Activated CD4-positive, alpha-beta T cell treated with anti-CD3 and anti-CD28 coated beads, Interleukin-2, amount 10 ng/mL, durations not matched to agents 7 days and 5 days (primary cell): ENCODE measurements around the gene MUS81. TPM values are rescaled to one million over a fixed set of nuclear protein-coding genes. Genes with fewer than 3 reads are reported as not detected.
A peak's percentile ranks its signal among the peaks of the same experiment; 100 is the strongest.

Source experiments
- CTCF ChIA-PET: fragments of 350-600 bp; sonication (Branson Sonifier 250); formaldehyde crosslinking; loops from one replicate; lab custom pipeline; 2021; ENCODE audit warnings: antibody characterized with exemption; lab: Charles Lee
- POLR2A ChIA-PET: fragments of 350-600 bp; sonication (Branson Sonifier 250); formaldehyde crosslinking; loops from one replicate; lab custom pipeline; 2021; ENCODE audit warnings: antibody characterized with exemption; lab: Charles Lee
- DNase-seq: peaks from one replicate; pipeline ENCODE4 v3.0.0-alpha.2; 2020
- H3K27ac Mint-ChIP-seq: one replicate; pipeline ENCODE4 v1.8.0; 2021; ENCODE audit warnings: mild to moderate bottlenecking, moderate library complexity, mixed read lengths
- H3K27me3 Mint-ChIP-seq: one replicate; pipeline ENCODE4 v1.8.0; 2021; ENCODE audit warnings: mixed read lengths
- H3K36me3 Mint-ChIP-seq: one replicate; pipeline ENCODE4 v1.8.0; 2021; ENCODE audit warnings: low read depth, mixed read lengths
- H3K4me1 Mint-ChIP-seq: one replicate; pipeline ENCODE4 v1.8.0; 2021; ENCODE audit warnings: mixed read lengths
- H3K4me3 Mint-ChIP-seq: one replicate; pipeline ENCODE4 v1.8.0; 2021; ENCODE audit warnings: mild to moderate bottlenecking, moderate library complexity, mixed read lengths
- H3K9me3 Mint-ChIP-seq: one replicate; pipeline ENCODE4 v1.8.0; 2021; ENCODE audit warnings: mixed read lengths
- total RNA-seq, 2 experiments: library from RNA; stranded (reverse); gene quantifications; one replicate each; pipeline ENCODE4 v1.2.3, GENCODE V29; 2021

Gene MUS81
- total RNA-seq, 2 experiments from 2014 or later = 96.6 to 108 TPM

DNA sequence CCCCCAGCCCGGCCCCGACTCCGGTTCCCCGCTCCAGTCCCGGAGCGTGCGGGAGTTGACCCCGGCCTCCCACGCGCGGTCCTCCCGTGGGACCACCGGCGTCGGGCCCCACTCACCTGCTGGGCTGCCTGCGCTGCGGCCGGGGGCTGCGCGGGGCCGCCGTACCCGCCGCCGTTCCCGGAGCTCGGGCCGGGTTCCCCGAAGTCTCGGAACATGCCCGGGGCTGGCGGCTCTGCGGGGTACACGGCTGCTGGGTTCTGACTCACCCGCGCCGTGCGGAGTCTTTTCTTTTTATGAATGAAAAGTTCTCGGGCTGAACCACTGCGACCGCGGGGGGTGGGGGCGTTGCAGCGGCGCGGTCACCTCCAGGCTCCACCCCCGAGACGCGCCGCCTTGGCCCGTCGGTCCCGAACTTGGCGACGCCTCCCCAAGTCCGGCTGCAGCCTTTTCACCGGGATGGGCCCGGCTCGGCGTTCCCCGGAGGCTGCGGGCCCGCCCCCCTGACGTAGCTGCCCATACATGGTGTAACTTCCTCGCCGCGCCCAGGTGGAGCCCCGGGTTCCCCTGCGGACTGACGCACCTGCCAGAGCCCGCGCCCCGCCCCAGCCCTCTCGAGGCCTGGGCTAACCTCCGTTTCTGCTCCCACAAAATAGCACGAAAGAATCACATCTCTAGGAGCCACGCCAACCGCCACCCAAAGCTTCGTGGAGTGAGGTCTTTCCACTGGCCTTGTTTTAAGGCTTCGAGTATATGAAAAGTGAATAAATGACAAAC is 40.1 kb downstream of the MUS81 start, which contains the start of gene FOSL1:
Gene FOSL1 (minus strand): TSS at position 264 of the 774 bp plus-strand sequence. CDS start 49 bp downstream, at position 215.
- peak within 1 kb of the TSS; percentile 75 for H3K27ac Mint-ChIP-seq
- ChIA-PET CTCF (interaction anchor here (0.7 to 24.0 kb wide), 9 partner anchors 9 to 81 kb away, joined by 3 to 340 read pairs (median 5); partner anchors contain the start of genes CCDC85B and FIBP), POLR2A (interaction anchor here (0.6 to 0.9 kb wide), 2 partner anchors 10 to 12 kb away, joined by 3 to 5 read pairs; partner anchors contain the start of genes CCDC85B and FIBP)
- peak within 1 kb of the TSS; percentile 63 for H3K4me3 Mint-ChIP-seq
- H3K27me3 Mint-ChIP-seq = peaks cover 11% of the 10 kb centered on the region
- DNase-seq = peak; percentile 93
- no peaks in the 10 kb centered on the region for H3K9me3 Mint-ChIP-seq
- H3K36me3 Mint-ChIP-seq = no peaks in the 10 kb centered on the region
- peaks cover 33% of the 10 kb centered on the region for H3K4me1 Mint-ChIP-seq

DNA sequence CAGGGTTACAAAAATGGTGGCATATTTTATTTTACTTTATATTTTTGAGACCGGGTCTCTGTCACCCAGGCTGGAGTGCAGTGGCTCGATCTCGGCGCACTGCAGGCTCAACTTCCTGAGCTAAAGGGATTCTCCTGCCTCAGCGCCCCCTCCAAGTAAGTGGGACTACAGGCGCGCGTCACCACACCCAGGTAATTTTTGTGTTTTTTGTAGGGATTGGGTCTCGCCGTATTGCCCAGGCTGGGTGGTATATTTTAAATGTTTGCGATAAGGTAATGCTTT is 40.6 kb downstream of the MUS81 start:
- Mint-ChIP-seq H3K27me3 (peaks cover 12% of the 10 kb centered on the region), H3K4me3 (peak overlapping the region; percentile 56), H3K4me1 (peaks cover 28% of the 10 kb centered on the region), H3K27ac (peak overlapping the region; percentile 68), H3K36me3 (no peaks in the 10 kb centered on the region), H3K9me3 (no peaks in the 10 kb centered on the region)
- DNase-seq = no peak
- ChIA-PET POLR2A (interaction anchor here (0.6 to 0.9 kb wide), 2 partner anchors 11 to 12 kb away, joined by 3 to 5 read pairs; partner anchors contain the start of genes CCDC85B and FIBP), CTCF (interaction anchor here (0.7 to 24.0 kb wide), 11 partner anchors 8 to 189 kb away, joined by 3 to 340 read pairs (median 5); partner anchors contain the start of genes CCDC85B, FIBP and KAT5)

DNA sequence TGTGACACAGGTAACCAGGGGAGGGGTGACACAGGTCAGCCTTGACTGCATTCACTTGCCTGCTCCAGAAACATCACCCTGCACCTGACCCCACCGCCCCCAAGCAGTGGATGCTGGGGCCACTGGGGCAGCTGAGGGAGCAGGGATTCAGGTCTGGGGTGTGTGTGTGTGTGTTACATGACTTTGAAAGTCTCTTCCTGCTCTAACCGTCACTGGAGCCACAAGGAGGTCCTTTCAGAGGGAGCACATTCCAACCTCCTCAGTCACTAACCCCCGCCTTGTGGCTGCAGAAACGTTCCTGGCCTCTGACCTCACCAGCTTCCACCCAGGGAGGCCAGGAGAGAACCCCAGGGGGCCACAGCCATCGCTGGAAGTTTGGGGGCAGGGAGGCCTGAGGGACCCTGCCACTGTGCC is 42.8 kb downstream of the MUS81 start:
- ChIA-PET CTCF (interaction anchor here (1.0 to 24.0 kb wide), 5 partner anchors 14 to 265 kb away, joined by 3 to 340 read pairs (median 3); partner anchors contain the start of genes CCDC85B, FIBP, KAT5 and SIPA1), POLR2A (no interaction called here)
- DNase-seq = no peak
- peaks cover 19% of the 10 kb centered on the region for H3K4me1 Mint-ChIP-seq
- no peak overlapping the region for H3K27ac Mint-ChIP-seq
- no peak overlapping the region for H3K4me3 Mint-ChIP-seq
- no peaks in the 10 kb centered on the region for H3K9me3 Mint-ChIP-seq
- H3K27me3 Mint-ChIP-seq = peaks cover 19% of the 10 kb centered on the region
- H3K36me3 Mint-ChIP-seq = no peaks in the 10 kb centered on the region

DNA sequence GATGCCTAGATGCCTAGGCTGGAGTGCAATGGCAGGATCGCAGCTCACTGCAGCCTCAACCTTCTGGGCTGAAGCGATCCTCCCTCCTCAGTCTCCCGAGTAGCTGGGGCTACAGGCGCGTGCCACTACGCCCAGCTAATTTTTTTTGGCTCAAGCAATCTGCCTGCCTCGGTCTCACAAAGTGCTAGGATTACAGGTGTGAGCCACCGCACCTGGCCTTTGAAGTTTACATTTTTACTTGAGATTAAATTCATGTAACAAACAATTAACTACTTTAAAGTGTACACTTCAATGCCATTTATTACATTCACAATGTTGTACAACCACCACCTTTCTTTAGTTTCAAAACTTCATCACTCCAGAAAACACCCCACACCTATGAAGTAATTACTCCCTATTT is 43.5 kb downstream of the MUS81 start:
- peaks cover 19% of the 10 kb centered on the region for H3K4me1 Mint-ChIP-seq
- H3K36me3 Mint-ChIP-seq = no peaks in the 10 kb centered on the region
- POLR2A ChIA-PET = no interaction called here
- DNase-seq = no peak
- H3K9me3 Mint-ChIP-seq = no peaks in the 10 kb centered on the region
- no peak overlapping the region for H3K4me3 Mint-ChIP-seq
- H3K27ac Mint-ChIP-seq = no peak overlapping the region
- H3K27me3 Mint-ChIP-seq = peaks cover 19% of the 10 kb centered on the region
- CTCF ChIA-PET = interaction anchor here (1.1 to 24.0 kb wide), 3 partner anchors 15 to 192 kb away, joined by 3 to 340 read pairs (median 8); partner anchors contain the start of genes CCDC85B, FIBP and KAT5

DNA sequence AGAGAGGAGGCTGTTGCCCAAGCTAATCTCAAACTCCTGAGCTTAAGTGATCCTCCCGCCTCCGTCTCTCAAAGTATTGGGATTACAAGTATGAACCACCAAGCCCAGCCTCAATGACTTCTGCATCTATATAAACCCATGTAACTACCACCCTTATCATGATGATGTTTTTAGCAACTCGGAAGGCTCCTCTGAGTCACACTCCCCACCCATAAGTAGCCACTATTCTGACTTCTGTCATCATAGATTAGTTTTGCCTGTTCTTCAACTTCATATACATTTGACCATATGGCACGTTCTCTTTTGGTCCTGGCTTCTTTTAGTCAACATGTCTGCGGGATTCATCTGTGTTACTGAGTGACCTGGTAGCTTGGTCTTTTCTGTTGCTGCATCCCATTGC is 46.4 kb downstream of the MUS81 start:
- H3K4me1 Mint-ChIP-seq = peaks cover 15% of the 10 kb centered on the region
- H3K4me3 Mint-ChIP-seq = no peak overlapping the region
- H3K36me3 Mint-ChIP-seq = no peaks in the 10 kb centered on the region
- DNase-seq = no peak
- no peak overlapping the region for H3K27ac Mint-ChIP-seq
- POLR2A ChIA-PET = no interaction called here
- peaks cover 19% of the 10 kb centered on the region for H3K27me3 Mint-ChIP-seq
- H3K9me3 Mint-ChIP-seq = no peaks in the 10 kb centered on the region
- CTCF ChIA-PET = interaction anchor here (0.6 to 24.0 kb wide), 5 partner anchors 8 to 1440 kb away, joined by 3 to 340 read pairs (median 4); partner anchors contain the start of genes CCDC85B and FIBP

DNA sequence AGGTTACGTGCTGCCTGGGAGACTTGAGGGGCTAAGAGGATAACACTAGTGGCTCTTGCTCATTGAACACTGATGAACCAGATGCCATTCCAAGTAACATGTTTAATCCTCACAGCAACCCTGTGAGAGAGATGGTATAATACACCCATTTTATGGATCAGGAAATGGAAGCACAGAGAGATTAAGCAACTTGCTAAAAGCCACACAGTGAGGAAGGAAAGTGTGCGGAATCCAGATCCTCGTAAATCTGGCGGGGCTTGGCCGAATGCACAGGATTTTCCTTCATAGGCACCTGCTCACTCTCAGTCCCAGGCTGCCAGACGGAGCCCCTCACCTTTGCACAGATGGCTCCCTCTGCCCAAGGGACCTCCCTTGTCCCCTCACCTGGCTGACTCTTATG is 47.6 kb downstream of the MUS81 start:
- Mint-ChIP-seq H3K4me1 (peaks cover 12% of the 10 kb centered on the region), H3K27ac (no peak overlapping the region), H3K4me3 (no peak overlapping the region), H3K9me3 (no peaks in the 10 kb centered on the region), H3K36me3 (no peaks in the 10 kb centered on the region), H3K27me3 (peaks cover 15% of the 10 kb centered on the region)
- DNase-seq = no peak
- POLR2A ChIA-PET = no interaction called here
- CTCF ChIA-PET = interaction anchor here (24.0 kb wide), 1 partner anchor 19 kb away, joined by 340 read pairs; the partner anchor contains the start of genes CCDC85B and FIBP

DNA sequence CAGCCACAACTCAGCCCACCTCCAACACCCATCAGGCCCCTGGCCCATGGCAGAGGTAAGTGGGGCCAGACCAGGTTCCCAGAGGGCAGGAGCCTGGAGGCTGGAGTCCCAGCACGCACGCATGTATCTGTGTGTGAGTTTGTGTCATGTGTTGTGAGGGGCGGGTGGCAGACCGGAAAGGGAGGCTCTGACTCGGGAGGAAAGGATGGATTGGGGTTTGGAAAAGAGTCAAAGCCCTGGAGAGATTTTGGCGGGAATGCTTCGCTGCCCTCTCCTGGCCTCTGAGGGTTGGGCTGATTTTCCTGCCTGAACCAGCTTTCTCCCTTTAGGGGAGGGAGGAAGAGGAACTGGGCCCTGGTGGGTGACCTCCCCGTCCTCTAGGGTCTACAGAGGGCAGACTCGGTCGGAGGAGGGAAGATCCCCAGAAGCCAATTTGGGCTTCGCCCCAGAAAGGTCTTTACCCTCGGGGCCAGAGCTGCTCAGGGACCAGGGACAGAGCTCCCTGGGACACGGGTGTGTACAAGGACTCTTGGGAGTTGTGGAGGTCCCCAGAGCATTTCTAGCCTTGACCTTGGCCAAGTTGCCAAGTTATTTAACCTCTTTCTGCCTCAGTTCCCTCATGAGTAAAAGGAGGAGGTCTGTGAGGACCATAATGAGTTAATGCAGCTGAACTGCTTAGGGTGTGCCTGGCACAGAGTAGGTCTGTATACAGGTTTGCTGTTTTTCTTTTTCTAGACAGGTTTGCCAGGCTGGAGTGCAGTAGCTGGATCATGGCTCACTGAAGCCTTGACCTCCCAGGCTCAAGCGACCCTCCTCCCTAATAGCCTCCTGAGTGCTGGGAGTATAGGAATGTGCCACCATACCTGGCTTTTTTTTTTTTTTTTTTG is 51.7 kb downstream of the MUS81 start:
- ChIA-PET POLR2A (no interaction called here), CTCF (interaction anchor here (0.8 to 24.0 kb wide), 3 partner anchors 11 to 200 kb away, joined by 4 to 340 read pairs (median 11); partner anchors contain the start of genes CCDC85B, FIBP, FOSL1 and KAT5)
- Mint-ChIP-seq H3K36me3 (peaks cover 6% of the 10 kb centered on the region), H3K9me3 (no peaks in the 10 kb centered on the region), H3K27me3 (peaks cover 2% of the 10 kb centered on the region), H3K27ac (no peak overlapping the region), H3K4me1 (peaks cover 26% of the 10 kb centered on the region), H3K4me3 (no peak overlapping the region)
- DNase-seq = no peak

DNA sequence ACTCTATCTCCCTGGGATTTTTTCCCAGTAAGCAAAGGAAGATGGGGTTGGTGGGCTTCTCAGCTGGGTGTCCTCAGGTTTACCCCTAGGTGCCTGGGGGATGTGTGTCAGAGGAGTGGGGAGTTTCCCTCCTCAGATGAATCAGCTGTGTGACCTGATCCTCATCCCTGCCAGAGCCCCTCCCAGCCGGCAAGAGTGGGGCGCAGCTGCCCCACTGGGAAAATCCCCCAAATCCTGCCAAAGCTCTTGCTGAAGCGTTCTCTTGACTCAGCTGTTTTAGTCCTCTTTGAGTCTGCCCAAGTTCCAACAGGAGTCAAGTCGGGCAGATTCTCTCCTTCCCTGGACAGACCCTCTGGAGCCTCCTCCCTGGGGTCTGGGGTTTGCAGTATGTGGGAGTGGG is 52.6 kb downstream of the MUS81 start:
- Mint-ChIP-seq H3K4me1 (peaks cover 32% of the 10 kb centered on the region), H3K27me3 (no peaks in the 10 kb centered on the region), H3K9me3 (no peaks in the 10 kb centered on the region), H3K36me3 (peaks cover 10% of the 10 kb centered on the region), H3K27ac (no peak overlapping the region), H3K4me3 (no peak overlapping the region)
- DNase-seq = no peak
- POLR2A ChIA-PET = no interaction called here
- CTCF ChIA-PET = interaction anchor here (2.5 to 24.0 kb wide), 2 partner anchors 12 to 24 kb away, joined by 11 to 340 read pairs; partner anchors contain the start of genes CCDC85B, FIBP and FOSL1

DNA sequence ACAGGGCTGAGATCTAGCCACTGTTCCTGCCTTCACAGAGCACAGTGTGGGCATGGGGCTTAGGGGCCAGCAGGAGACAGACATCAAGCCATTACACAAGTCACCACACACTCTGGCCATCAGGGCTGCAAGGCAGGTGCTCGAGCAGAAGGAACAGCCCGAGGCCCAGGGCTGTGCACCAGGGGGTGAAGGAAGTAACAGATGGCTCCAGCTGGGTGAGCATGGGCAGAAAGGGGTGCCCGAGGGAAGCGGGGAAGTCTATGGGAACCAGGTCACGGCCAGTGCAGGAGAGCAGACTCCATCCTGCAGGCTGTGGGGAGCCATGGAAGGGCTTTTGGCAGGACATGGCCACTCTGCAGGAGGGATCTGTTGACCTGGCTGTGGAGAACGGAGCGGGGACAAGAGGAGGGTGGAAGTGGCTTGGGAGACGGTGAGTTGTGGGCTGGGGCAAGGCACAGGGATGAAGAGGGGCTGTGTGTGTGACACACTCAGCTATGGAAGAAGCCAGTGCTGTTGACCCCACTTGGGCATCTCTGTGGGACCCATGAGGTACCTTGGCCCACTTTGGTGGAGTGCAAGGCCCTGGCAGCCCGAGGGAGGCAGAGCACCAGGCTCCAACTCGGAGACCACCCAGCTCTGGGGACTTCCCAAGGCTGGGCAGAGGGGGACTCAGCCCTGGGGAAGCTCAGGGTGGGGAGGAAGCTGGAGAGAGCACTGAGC is 55.0 kb downstream of the MUS81 start:
- H3K27me3 Mint-ChIP-seq = no peaks in the 10 kb centered on the region
- peak overlapping the region; percentile 7 for H3K27ac Mint-ChIP-seq
- CTCF ChIA-PET = interaction anchor here (0.9 to 24.0 kb wide), 6 partner anchors 9 to 55 kb away, joined by 3 to 340 read pairs (median 3); partner anchors contain the start of genes CCDC85B, FIBP and MUS81
- no peaks in the 10 kb centered on the region for H3K9me3 Mint-ChIP-seq
- POLR2A ChIA-PET = no interaction called here
- H3K36me3 Mint-ChIP-seq = peaks cover 17% of the 10 kb centered on the region
- H3K4me1 Mint-ChIP-seq = peaks cover 34% of the 10 kb centered on the region
- no peak for DNase-seq
- H3K4me3 Mint-ChIP-seq = no peak overlapping the region

DNA sequence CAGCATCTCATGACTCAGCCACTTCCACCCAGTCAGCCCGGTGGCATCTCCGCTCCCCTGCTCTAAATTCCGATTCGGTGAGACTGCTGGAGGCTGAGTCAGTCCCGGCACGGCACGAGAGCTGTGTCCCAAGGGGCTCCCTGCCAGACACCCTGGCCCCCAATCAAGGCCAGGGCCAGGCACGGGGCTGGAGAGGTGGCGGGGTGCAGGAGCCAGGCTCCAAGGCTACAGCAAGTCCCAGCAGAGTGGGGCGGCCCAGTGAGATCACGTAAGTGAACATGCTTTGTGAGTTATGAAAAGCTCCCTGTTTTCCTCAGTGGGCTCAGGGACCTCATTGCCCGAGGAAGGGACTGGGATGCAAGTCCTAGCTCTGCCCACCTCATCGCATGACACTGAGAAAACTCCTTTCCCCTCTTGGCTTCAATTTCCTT is 55.6 kb downstream of the MUS81 start:
- peaks cover 38% of the 10 kb centered on the region for H3K4me1 Mint-ChIP-seq
- no peak for DNase-seq
- no peaks in the 10 kb centered on the region for H3K27me3 Mint-ChIP-seq
- no peaks in the 10 kb centered on the region for H3K9me3 Mint-ChIP-seq
- H3K27ac Mint-ChIP-seq = no peak overlapping the region
- peaks cover 22% of the 10 kb centered on the region for H3K36me3 Mint-ChIP-seq
- no peak overlapping the region for H3K4me3 Mint-ChIP-seq
- ChIA-PET POLR2A (no interaction called here), CTCF (interaction anchor here (0.9 to 24.0 kb wide), 3 partner anchors 12 to 27 kb away, joined by 3 to 340 read pairs (median 3); partner anchors contain the start of genes CCDC85B and FIBP)
